H9 (cell line): ENCODE results near the gene BRF1. TPM values are rescaled to one million over a fixed set of nuclear protein-coding genes. Genes with fewer than 3 reads are reported as not detected.

Experiments used
- DNase-seq: peaks from one replicate; pipeline ENCODE4 v3.0.0-alpha.2; 2017
- H2AFZ ChIP-seq: one replicate; pipeline ENCODE4 v1.6.1; 2013; ENCODE audit warnings: mild to moderate bottlenecking, low read length, control low read depth, moderate library complexity
- H2AK5ac ChIP-seq: 2 replicates; pipeline ENCODE4 v1.6.1; 2013; ENCODE audit warnings: low read length, control low read depth, mixed read lengths; ENCODE audit not compliant: insufficient read length
- H2BK120ac ChIP-seq: one replicate; pipeline ENCODE4 v1.6.1; 2013; ENCODE audit warnings: low read depth, mild to moderate bottlenecking, low read length, control low read depth, inconsistent platforms; ENCODE audit not compliant: poor library complexity, severe bottlenecking
- H2BK12ac ChIP-seq: 2 replicates; pipeline ENCODE4 v1.6.1; 2013; ENCODE audit warnings: low read length, control low read depth, mixed read lengths, low read depth; ENCODE audit not compliant: insufficient read length
- H2BK15ac ChIP-seq: 2 replicates; pipeline ENCODE4 v1.6.1; 2013; ENCODE audit warnings: low read depth, low read length, control low read depth
- H2BK20ac ChIP-seq: one replicate; pipeline ENCODE4 v1.6.1; 2013; ENCODE audit warnings: low read depth, mild to moderate bottlenecking, low read length, control low read depth, inconsistent platforms; ENCODE audit not compliant: poor library complexity, severe bottlenecking
- H2BK5ac ChIP-seq: 2 replicates; pipeline ENCODE4 v1.6.1; 2013; ENCODE audit warnings: low read length, control low read depth, mixed read lengths; ENCODE audit not compliant: insufficient read length
- H3K14ac ChIP-seq: 2 replicates; pipeline ENCODE4 v1.6.1; 2013; ENCODE audit warnings: low read length, control low read depth; ENCODE audit not compliant: insufficient read depth
- H3K18ac ChIP-seq: 2 replicates; pipeline ENCODE4 v1.6.1; 2013; ENCODE audit warnings: low read depth, mild to moderate bottlenecking, mixed read lengths, low read length, control low read depth; ENCODE audit not compliant: insufficient read length
- H3K23ac ChIP-seq: 2 replicates; pipeline ENCODE4 v1.6.1; 2013; ENCODE audit warnings: low read length, control low read depth, mixed read lengths, low read depth; ENCODE audit not compliant: insufficient read length
- H3K23me2 ChIP-seq: 2 replicates; pipeline ENCODE4 v1.6.1; 2013; ENCODE audit warnings: low read depth, mild to moderate bottlenecking, mixed read lengths, low read length, control low read depth; ENCODE audit not compliant: insufficient read length, poor library complexity, severe bottlenecking
- H3K27ac ChIP-seq: 2 replicates; pipeline ENCODE4 v1.5.1; 2013; ENCODE audit warnings: low read length, control low read depth, mixed read lengths, low read depth; ENCODE audit not compliant: insufficient read length
- H3K27me3 ChIP-seq: 2 replicates; pipeline ENCODE4 v1.6.1; 2013; ENCODE audit warnings: low read length, control low read depth, inconsistent platforms; ENCODE audit not compliant: insufficient read depth
- H3K4ac ChIP-seq: 2 replicates; pipeline ENCODE4 v1.6.1; 2013; ENCODE audit warnings: low read depth, mild to moderate bottlenecking, control low read depth, inconsistent platforms, low read length, moderate library complexity
- H3K4me1 ChIP-seq: 2 replicates; pipeline ENCODE4 v1.6.1; 2013; ENCODE audit warnings: low read length, control low read depth, inconsistent platforms; ENCODE audit not compliant: insufficient read depth
- H3K4me2 ChIP-seq: 2 replicates; pipeline ENCODE4 v1.6.1; 2013; ENCODE audit warnings: low read length, control low read depth, mixed read lengths; ENCODE audit not compliant: insufficient read length, insufficient read depth
- H3K56ac ChIP-seq: 2 replicates; pipeline ENCODE4 v1.6.1; 2013; ENCODE audit warnings: low read depth, mild to moderate bottlenecking, mixed read lengths, low read length, control low read depth; ENCODE audit not compliant: insufficient read length
- H3K79me1 ChIP-seq: 2 replicates; pipeline ENCODE4 v1.6.1; 2013; ENCODE audit warnings: low read depth, mild to moderate bottlenecking, moderate library complexity, low read length, control low read depth, inconsistent platforms; ENCODE audit not compliant: insufficient read depth, poor library complexity, severe bottlenecking
- H3K79me2 ChIP-seq: 2 replicates; pipeline ENCODE4 v1.6.1; 2013; ENCODE audit warnings: low read length, control low read depth, inconsistent platforms; ENCODE audit not compliant: insufficient read depth
- H3K9ac ChIP-seq: 2 replicates; pipeline ENCODE4 v1.6.1; 2013; ENCODE audit warnings: low read length, control low read depth, mixed read lengths; ENCODE audit not compliant: insufficient read length; ENCODE audit errors: extremely low read depth
- H3K9me3 ChIP-seq: one replicate; pipeline ENCODE4 v1.6.1; 2013; ENCODE audit warnings: low read depth, low read length, inconsistent platforms; ENCODE audit not compliant: control insufficient read depth
- H3T11ph ChIP-seq: one replicate; pipeline ENCODE4 v1.6.1; 2013; ENCODE audit warnings: mild to moderate bottlenecking, low read length, control low read depth, inconsistent platforms
- H4K20me1 ChIP-seq: one replicate; pipeline ENCODE4 v1.6.1; 2013; ENCODE audit not compliant: control insufficient read depth, insufficient read length, insufficient read depth
- H4K5ac ChIP-seq: 2 replicates; pipeline ENCODE4 v1.6.1; 2013; ENCODE audit warnings: low read depth, mild to moderate bottlenecking, mixed read lengths, low read length, control low read depth; ENCODE audit not compliant: insufficient read length
- H4K8ac ChIP-seq: replicated peaks from 2 replicates; pipeline ENCODE4 v1.6.1; 2013; ENCODE audit warnings: low read length, control low read depth, mixed read lengths, low read depth; ENCODE audit not compliant: insufficient read length
- H4K91ac ChIP-seq: 2 replicates; pipeline ENCODE4 v1.6.1; 2013; ENCODE audit warnings: low read depth, mild to moderate bottlenecking, moderate library complexity, mixed read lengths, low read length, control low read depth; ENCODE audit not compliant: insufficient read length
- H3K27ac Mint-ChIP-seq, 3 experiments: 2 replicates in 2 of 3; 3 replicates in 1 of 3; pipeline ENCODE4 v1.8.0; 2020 to 2021; ENCODE audit warnings: mixed read lengths in 3 of 3, mild to moderate bottlenecking in 1 of 3, moderate library complexity in 1 of 3
- H3K27me3 Mint-ChIP-seq: 2 replicates; pipeline ENCODE4 v1.8.0; 2021; ENCODE audit warnings: low read depth, mild to moderate bottlenecking, moderate library complexity, mixed read lengths
- H3K36me3 Mint-ChIP-seq, 3 experiments: 2 replicates in 2 of 3; 3 replicates in 1 of 3; pipeline ENCODE4 v1.8.0; 2020 to 2021; ENCODE audit warnings: low read depth in 3 of 3, mixed read lengths in 3 of 3; ENCODE audit not compliant: insufficient read depth in 1 of 3
- H3K4me1 Mint-ChIP-seq, 2 experiments: 2 replicates each; pipeline ENCODE4 v1.8.0; 2020; ENCODE audit warnings: mixed read lengths in 2 of 2
- H3K4me3 Mint-ChIP-seq, 2 experiments: 2 replicates in 1 of 2; 3 replicates in 1 of 2; pipeline ENCODE4 v1.8.0; 2020 to 2021; ENCODE audit warnings: mild to moderate bottlenecking in 2 of 2, mixed read lengths in 2 of 2, moderate library complexity in 1 of 2
- H3K9me3 Mint-ChIP-seq, 2 experiments: 2 replicates in 1 of 2; 3 replicates in 1 of 2; pipeline ENCODE4 v1.8.0; 2020; ENCODE audit warnings: mild to moderate bottlenecking in 2 of 2, mixed read lengths in 2 of 2, moderate library complexity in 1 of 2
- CTCF ChIP-seq: fragments of 200-600 bp; sonication (generic); conservative IDR thresholded peaks from 3 replicates; pipeline ENCODE4 v1.8.0; 2021; ENCODE audit warnings: antibody characterized with exemption, mild to moderate bottlenecking
- WGBS: extraction: QIAGEN DNeasy Blood & Tissue Kit; methylation state at CpG from one replicate; pipeline ENCODE4 v1.1.7; 2013; ENCODE audit warnings: missing lambda C conversion rate, low lambda C conversion rate, mixed read lengths; ENCODE audit not compliant: insufficient read length; ENCODE audit errors: extremely low coverage; 5-methylcytosine and 5-hydroxymethylcytosine counted together
- total RNA-seq: library from RNA; stranded (reverse); gene quantifications from 2 replicates; pipeline ENCODE4 v1.2.1, GENCODE V29; 2021

BRF1 gene
- total RNA-seq, 1 experiment from 2014 or later: 28.3 TPM

GRCh38 chr14:105201925-105202513 lies 98.8 kb downstream of the BRF1 start:
- no peaks in the 10 kb centered on the region; the same call in 1 of the 2 replicates for H3K27me3 ChIP-seq
- no peak overlapping the region for H3K23ac ChIP-seq
- H3K4me1 ChIP-seq: no peaks in the 10 kb centered on the region
- no peak for DNase-seq
- Mint-ChIP-seq H3K27ac (no peak overlapping the region), H3K4me1 (peaks cover 0 to 3% of the 10 kb centered on the region in 2 experiments; a peak in 1 of 4 replicates), H3K27me3 (peaks cover 28% of the 10 kb centered on the region), H3K36me3 (no peaks in the 10 kb centered on the region), H3K9me3 (no peaks in the 10 kb centered on the region), H3K4me3 (no peak overlapping the region)
- H2BK12ac ChIP-seq: no peak overlapping the region
- no peak overlapping the region for H4K91ac ChIP-seq
- H3K9me3 ChIP-seq: no peaks in the 10 kb centered on the region
- no peak overlapping the region for H3K4ac ChIP-seq
- H4K5ac ChIP-seq: no peak overlapping the region
- no peak overlapping the region for H3K27ac ChIP-seq
- no peak overlapping the region for H3T11ph ChIP-seq
- TF ChIP-seq CTCF: no peak
- no peak overlapping the region for H2BK15ac ChIP-seq
- no peaks in the 10 kb centered on the region for H3K23me2 ChIP-seq
- no peaks in the 10 kb centered on the region for H3K79me1 ChIP-seq
- H2AK5ac ChIP-seq: no peak overlapping the region
- no peak overlapping the region for H3K9ac ChIP-seq
- H2BK20ac ChIP-seq: no peak overlapping the region
- H3K79me2 ChIP-seq: no peaks in the 10 kb centered on the region
- H2AFZ ChIP-seq: no peak overlapping the region
- H4K8ac ChIP-seq: no peak overlapping the region
- H3K56ac ChIP-seq: no peak overlapping the region
- H3K4me2 ChIP-seq: no peak overlapping the region
- no peak overlapping the region for H2BK5ac ChIP-seq
- no peak overlapping the region for H3K14ac ChIP-seq
- no CpG with 5 or more reads among the region's 20 CpGs for WGBS
- no peak overlapping the region for H2BK120ac ChIP-seq
- H4K20me1 ChIP-seq: no peaks in the 10 kb centered on the region
- no peak overlapping the region for H3K18ac ChIP-seq
